Inferior parietal cortex (tissue), 1 donor: ENCODE data around the gene VSTM2B.
"Not testable (repeated sequence)": the region's sequence is repeated elsewhere in the genome, so short reads cannot be mapped to it uniquely, and the experiment has no call there.

Source experiments
- DNase-seq: peaks from one replicate; pipeline ENCODE4 v3.0.0-alpha.2; 2016; ENCODE audit errors: extremely low spot score

Gene VSTM2B

DNA sequence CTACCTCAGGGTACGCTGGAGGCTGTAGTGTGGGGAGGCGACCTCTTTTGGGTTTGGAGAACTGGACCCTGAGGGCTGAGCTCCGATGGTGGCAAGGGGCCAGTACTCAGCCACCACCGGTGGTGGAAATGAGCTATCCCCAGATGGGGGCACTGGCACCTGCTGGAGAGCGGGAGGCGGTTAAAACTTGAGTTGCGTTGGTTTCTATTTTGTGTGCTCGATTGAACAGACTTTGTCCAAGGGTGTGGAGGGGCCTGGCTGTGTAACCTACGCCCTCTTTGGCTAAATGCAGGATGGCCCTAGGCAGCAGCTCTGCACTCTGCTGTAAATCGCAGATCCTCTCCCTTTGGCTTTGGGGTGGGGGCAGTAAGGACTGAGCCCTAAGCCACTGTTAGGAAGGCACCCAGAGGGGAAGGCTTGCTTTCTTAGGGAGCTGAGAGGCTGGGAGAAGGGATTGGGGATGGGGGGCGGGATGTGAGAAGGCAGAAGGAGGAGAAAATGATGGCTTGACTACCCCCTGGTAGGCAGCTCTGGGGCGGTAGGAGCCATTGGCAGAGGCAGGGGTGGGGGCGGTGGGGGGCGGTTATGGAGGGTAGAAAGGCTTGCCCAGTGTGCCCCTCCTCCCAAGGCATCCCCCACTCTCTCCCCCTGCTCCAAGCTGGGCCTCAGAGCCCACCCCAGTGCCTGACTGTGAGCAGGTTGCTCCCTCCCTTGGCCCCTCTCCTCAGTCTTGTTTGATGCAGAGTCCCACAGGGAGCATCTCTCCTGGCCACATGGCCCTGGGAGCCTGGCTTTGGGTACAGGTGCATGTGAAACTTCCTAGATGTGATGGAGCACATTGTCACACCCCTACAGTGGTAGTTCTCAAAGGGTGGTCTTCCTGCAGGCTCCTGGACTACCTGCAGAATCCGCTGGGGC is 5.0 kb downstream of the VSTM2B start:
- no peak for DNase-seq

DNA sequence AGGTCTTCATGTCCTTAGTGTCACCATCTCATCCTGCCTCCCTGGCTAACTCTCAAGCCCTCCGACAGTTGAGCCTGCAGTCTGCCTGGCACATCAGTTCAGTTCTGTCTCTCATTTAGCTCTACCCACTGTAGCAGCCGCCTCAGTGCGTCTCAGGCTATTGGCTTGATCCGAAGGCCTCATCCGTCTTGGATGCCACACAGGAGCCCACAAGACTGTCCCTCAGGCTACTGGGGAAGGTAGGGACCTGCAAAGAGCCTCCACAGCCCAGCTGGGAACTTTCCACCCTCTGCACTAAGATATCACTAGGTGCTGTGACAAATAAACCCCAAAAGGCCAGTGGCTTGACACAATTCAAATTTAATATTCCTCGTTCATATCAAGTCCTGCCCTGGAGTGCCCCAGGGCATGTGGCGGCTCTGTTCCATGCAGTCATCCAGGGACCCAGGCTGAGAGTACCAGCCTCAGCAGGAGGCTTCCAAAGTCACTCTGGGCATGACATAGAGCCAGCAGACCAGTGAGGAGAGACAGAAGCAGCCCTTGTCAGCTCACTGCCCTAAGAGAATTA is 5.7 kb downstream of the VSTM2B start:
- no peak for DNase-seq

DNA sequence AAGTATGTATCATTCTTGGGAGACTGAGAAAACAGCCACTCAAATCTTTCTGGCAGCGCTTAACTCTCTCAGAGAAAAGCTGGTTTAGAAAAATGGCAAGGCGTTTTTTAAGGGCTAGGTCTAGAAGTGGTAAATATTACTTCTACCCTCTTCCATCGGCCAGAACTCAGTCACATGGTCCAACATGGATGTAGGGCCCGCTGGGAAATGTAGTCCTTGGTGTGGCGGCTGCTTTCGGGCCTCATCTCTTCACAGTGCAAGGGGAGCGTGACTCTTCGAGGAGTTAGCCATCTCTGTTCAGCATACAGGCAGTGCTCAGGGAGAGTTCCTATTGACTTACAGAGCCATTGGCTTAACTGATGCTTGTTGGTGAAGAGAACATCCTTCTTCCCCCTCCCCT is 6.3 kb downstream of the VSTM2B start:
- DNase-seq: no peak

DNA sequence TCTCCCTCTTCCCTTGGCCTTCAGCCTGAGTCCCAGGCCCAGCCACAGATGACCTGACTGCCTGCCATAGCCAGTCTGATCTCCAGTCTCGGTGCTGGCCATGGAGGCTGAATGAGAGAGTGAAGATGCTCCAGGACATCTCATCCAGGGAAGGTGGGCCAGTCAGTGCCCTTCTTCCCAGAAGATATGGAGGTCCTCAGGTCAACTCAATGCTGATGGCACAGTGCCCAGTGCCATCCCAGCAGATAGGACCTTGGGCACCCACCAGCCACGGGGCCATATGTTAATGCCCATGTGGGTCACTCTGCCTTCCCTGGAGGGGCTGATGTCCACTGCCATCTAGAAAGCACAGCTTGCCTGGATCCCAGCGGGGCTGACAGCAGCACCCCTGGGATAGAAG is 7.2 kb downstream of the VSTM2B start:
- DNase-seq: no peak

DNA sequence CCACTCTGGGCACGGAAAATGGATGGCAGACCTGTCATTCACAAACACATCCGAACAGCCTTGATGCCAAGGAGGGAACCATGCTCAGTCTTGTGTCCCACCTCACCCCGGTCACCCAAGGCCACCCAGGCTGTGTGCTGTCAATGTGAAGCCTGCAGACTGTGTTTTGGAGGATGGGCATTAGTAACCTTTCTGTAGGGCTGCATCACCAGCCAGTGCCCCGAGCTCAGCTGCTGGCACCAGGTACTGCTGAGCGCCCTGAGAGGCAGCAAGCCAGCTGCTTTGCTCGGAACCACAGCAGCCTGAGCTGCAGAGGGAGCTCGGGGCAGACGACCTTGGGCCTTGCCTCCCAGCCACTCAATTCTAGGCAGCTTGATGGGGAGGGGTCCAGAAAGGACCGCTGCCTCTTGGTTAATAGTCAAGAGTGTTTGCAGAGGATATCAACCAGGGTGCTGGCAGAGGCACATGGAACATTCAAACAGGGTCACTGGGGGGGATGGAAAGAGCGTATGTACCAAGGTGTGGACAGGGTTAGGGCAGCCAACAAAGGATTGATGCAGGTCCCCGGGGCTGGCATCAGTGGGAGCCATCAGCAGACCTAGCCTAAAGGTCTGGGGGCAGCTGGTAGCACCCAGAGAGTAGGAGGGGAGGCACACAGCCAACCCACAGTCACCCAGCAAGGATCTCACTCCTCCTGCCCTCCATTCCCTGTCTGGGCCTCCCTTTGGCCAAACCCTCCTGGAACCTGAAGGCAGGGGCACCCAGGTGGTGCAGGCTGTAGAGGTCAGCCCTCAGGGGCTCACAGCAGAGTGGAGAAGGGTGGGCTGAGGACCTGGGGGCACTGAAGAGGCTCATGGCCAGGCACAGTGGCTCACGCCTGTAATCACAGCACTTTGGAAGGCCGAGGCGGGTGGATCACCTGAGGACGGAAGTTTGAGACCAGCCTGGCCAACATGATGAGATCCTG is 8.1 kb downstream of the VSTM2B start:
- no peak for DNase-seq

DNA sequence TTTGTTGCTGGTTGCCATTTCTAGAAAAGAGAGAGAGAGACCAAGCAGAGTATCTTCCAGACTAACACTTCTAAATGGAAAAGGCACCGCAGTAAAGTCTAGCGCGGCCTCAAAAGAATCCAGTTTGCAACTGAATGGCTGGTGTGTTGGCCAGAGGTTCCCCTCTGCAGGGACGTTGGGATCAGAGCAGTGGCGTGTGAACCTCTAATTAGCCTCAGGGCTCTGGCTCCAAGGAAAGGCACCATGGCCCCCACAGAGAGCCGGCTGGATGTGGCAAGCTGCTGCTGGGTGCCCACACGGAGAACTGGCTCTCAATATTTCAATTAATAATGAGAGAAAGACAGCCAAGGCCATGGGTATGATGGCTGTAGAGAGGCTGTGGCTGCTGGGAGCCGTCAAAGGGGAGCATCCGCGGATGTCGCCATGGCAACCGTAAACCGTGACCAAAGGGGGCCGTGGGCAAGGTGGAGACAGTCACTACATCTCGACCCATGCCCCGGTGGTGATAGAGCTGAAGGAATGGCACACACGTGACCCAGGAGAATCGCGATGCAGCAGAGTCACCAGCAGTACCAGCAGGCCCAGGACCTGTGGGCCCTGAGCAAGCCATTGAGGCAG is 9.5 kb downstream of the VSTM2B start:
- no peak for DNase-seq

DNA sequence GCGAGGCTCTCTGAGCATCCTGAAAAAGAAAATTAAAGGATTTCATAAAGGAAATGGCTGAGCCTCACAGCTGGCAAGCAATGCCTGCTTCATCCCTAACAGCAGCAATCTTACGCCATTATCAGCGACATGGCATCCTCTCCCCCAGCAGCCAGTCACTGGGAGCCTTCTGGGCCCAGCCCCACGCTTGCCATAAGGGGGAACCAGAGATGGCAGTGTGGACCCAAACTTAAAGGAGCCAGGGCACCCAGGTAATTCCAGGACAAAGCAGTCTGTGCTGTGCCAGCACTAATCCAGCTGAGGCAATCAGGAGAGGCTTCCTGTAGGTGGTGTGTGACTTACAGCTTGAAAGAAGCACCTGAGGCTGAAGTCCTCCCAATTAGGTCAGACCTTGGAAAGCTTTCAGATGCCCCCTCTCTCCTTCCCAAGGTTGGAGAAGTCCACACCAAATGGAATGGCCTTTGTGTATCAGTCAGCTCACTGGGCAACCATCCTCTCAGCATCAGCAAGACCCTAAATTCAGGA is 10.3 kb downstream of the VSTM2B start:
- DNase-seq: no peak

DNA sequence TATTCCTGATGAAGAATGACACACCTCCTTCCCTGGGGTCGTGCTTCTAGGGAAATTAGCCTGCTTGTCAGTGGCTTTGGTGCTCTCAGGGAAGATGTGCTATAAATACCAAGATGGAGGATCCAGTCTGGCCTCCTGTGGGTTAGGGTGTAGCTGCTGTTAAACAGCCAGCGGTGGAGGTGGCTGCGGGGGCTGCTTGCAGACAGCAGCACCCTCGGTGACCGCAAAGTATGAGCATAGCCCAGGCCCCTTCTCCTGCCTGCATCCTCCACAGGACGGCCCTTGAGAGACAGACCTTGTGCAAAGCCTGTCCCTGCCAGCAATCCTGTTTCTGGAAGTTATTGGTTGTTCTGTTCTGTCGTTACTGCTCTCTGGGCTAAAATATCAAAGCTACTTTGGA is 11.4 kb downstream of the VSTM2B start:
- DNase-seq: no peak

DNA sequence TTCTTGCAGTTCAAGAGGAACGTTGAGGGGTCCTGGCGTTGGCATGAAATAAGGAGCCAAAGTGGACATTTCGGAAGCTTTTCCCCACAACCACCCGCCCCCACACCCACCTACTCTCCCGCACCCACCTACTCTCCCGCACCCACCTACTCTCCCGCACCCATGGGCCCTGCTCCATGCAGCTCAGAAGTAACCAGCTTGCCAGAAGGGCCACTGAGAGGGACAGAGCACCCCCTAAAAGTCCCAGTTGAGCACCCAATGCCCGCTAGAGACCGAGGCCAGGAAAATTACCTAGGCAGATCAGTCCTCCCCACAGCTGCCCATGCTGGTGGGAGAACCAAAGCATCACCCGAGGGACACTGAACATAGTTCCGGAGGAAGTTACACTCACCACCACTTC is 11.8 kb downstream of the VSTM2B start:
- no peak for DNase-seq

DNA sequence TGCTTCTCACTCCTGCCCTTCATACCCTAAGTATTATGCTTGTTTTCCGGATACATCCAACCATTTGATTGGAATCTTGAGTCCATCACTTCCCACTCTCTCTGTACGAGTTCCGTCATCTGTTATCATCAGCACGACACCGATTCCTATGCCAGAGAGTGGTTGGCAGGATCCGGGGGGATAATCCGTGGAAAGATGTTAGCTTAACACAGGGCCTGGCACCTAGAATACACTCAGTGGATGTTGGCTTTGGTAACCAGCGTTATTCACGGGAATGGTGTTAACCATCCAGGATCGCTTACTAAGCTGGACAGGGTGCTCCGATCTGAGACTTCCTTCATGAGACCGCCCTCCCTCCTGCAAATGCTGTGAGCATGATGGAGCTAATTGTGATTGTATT is 12.4 kb downstream of the VSTM2B start:
- no peak for DNase-seq

DNA sequence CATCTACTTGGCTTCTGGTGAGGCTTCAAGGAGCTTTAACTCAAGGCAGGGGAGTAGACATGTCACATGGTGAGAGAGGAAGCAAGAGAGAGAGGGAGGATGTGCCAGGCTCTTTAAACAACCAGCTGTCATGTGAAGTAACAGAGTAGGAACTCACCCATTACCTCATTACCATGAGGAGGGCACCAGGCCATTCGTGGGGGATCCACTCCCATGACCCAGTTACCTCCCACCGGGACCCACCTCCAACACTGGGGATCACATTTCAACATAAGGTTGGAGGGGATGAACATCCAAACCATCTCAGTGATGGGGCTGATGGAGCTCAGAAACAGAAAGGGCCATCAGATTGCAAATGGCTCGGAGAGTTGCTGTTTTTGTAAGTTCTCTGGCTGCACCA is 12.9 kb downstream of the VSTM2B start:
- DNase-seq: no peak

DNA sequence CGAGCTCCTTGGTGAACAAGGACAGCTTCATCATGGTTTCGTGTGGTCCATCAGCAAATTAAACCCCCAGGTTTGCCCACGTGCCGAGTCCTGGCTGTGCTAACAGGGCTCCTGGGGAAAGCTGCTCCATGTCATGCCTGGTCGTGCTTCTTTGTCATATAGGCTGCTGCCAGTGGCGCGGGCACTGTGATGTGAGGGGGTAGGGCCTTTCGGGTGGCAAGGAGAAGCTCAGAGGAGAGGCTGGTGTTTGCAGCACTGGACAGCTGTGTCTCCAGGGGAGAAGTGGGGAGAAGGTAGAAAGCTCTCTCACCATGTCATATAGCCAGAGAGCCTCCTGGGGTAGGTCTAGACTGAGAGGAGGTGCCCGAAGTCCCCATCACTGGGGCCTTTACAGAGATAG is 13.3 kb downstream of the VSTM2B start:
- no peak for DNase-seq

DNA sequence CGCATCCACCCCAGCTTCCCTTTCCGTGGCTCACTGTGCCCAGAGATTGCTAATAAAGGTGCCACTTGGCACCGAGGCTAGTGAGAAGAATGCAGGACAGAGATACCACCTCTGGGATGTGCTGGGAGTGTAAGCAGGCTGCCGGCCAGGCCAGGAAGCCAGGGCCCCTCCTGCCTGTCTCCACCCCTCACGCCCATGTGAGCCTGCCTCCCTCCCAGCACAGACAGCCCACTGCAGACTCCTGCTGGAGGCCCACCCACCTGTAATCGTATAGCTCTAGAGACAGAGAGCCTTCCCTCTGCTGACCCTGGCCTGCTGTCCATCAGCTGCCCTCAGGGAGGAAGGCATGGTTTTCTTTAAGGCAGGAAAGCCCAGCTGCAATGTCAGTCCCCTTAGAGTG is 13.9 kb downstream of the VSTM2B start:
- no peak for DNase-seq

DNA sequence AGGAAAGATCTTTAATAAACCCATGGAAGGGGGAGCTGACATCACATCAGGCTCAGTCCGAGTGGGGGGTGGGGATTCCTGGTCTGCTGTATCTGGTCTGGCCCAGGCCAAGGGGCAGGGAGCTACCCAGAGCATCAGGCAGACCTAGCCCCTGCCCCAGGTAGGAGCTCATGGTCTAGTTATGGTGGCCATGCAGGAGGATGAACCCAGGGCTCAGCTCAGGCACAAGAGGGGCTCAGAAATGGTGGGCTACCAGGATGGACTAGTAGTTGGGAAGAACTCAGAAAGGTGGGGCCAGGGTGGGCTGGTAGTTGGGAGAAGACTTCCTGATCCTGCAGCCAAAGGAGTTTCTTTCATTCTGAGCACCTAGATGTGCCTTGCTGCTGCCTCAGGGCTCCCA is 14.3 kb downstream of the VSTM2B start:
- no peak for DNase-seq

DNA sequence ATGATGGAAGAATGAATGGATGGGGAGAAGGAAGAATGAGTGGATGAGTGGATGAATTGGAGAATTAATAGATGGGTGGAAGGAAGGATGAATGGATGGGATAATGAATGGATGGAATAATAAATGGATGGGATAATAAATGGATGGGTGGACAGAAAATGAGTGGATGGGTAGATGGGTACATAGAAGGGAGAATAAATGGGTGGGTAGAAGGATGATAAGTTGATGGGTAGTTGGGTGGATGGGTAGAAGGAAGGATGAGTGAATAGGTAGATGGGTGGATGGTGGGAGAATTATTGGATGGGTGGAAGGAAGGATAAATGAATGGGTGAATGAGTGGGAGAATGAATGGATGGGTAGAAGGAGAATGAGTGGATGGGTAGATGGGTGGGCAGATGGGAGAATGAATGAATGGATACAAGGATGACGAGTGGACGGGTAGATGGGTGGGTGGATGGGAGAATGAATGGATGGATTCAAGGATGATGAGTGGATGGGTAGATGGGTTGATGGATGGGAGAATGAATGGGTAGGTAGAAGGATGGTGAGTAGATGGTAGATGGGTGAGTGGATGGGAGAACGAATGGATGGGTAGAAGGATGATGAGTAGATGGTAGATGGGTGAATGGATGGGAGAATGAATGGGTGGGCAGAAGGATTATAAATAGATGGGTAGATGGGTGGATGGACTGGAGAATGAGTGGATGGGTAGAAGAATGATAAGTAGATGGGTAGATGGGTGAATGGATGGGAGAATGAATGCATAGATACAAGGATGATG is 15.9 kb downstream of the VSTM2B start:
- no peak for DNase-seq

DNA sequence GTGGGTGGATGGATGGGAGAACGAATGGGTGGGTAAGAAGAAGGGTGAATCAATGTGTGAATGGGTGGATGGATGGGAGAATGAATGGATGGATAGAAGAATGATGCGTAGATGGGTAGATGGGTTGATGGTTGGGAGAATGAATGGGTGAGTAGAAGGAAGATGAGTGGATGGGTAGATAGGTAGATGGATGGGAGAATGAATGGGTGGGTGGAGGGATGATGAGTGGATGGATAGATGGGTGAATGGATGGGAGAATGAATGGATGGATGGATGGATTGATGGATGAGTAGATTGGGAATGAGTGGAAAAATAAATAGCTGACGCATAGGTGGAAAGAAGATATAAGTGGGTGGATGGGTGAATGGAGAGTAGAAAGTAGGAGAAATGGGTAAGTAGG is 16.5 kb downstream of the VSTM2B start:
- no peak for DNase-seq

DNA sequence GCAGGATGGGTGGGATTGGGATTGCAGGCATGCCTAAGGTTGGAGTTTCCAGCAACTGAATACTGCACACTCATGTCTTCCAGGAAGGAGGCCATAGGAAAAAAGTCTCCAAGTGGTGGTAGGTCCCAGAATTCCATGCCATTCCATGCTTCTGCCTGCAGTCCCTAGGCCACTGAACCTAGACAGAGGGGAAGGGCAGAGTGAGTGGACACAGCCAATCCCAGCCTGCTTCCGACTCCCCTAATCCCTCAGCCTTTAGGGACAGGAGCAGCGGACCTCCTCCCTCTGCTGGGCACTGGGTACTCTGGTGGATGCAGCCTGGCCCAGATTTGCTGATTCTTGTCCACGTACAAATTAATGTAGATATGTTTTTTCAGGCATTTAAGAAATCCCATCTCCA is 17.0 kb downstream of the VSTM2B start:
- no peak for DNase-seq

DNA sequence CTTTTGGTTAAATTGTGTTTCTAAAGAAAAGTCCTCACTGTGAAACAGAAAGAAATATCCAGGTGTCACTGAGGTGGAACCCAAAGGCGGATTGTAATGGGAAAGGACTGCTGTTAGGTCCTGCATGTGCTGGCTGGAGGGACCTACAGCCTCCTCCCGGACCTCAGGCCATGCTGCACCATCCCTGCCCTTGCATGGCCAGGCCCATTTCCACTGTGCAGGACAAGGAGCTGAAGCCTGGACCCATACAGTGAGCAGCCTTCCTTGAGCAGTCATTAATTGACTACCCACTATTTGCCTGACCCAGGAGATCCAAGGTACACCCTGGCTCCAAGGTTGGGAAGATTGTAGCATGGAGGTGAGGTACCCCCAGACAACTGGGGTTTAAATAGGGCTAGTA is 17.6 kb downstream of the VSTM2B start:
- DNase-seq: no peak

DNA sequence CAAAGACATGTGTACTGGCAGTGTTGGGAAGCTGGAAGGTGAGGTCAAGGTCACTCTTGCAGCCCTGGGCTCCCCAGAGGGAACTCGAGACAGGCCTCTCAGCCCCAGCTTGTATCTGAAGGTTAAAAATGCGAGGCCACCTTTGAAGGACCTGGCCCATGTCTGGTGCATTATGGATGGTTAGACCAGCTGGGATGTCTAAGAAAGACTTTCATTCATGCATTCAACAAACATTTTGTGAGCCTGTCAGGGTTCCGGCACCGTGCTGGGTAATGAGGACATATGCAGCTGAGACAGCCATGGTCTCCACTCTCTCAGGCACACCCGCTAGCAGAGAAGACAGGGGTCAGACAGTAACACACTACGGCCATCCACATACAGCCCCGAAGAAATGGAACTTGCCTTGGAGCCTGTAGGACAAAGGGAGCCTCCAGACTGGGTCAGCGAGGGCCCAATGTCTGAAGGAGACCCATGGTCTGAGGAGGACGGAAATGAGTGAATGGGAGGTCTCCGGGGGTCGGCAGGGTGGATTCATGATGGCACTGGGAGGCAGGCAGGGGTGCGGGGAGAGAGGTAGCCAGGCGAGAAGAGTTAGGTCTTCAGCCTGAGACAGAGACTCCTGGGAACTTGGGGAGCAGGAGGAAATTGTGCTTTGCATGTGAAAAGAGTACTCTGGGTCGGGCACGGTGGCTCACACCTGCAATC is 19.0 kb downstream of the VSTM2B start:
- DNase-seq: no peak

DNA sequence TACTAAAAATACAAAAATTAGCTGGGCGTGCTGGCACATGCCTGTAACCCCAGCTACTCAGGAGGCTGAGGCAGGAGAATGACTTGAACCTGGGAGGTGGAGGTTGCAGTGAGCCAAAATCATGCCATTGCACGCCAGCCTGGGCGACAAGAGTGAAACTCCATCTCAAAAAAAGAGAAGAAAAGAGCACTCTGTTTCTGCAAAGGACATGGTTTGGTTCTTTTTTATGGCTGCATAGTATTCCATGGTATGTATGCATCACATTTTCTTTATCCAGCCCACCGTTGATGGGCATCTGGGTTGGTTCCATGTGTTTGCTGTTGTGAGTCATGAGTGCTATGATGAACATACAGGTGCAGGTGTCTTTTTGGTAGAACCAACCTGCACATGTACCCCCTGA is 19.7 kb downstream of the VSTM2B start:
- not testable (repeated sequence) for DNase-seq
